CD4-positive, alpha-beta T cell (primary cell): Measurements from ENCODE around the gene GTF3C4. TPM values are rescaled to one million over a fixed set of nuclear protein-coding genes. Genes with fewer than 3 reads are reported as not detected.

ENCODE experiments used
- ATAC-seq: fragments of 200-7000 bp; cut with Tn5 transposase; one replicate; pipeline ENCODE4 v1.10.0; 2022; ENCODE audit warnings: mild to moderate bottlenecking; ENCODE audit not compliant: poor library complexity
- CTCF ChIA-PET: fragments of 350-600 bp; sonication (Branson Sonifier 250); formaldehyde crosslinking; loops from one replicate; lab custom pipeline; 2021; ENCODE audit warnings: antibody characterized with exemption, inconsistent platforms; lab: Charles Lee
- POLR2A ChIA-PET: fragments of 350-600 bp; sonication (Branson Sonifier 250); formaldehyde crosslinking; loops from one replicate; lab custom pipeline; 2021; ENCODE audit warnings: antibody characterized with exemption, inconsistent platforms; lab: Charles Lee
- DNase-seq, 14 experiments: peaks; one replicate each; pipeline ENCODE4 v3.0.0-alpha.2; 2013 to 2020; ENCODE audit warnings: mixed read lengths in 2 of 14
- H3K27ac ChIP-seq, 2 donors: one replicate each; pipeline versions ENCODE4 v1.5.1 to v1.7.0; 2013; ENCODE audit warnings: low read length in 2 of 2, low read depth in 1 of 2, mild to moderate bottlenecking in 1 of 2
- H3K27me3 ChIP-seq, 2 experiments: 1 replicate in 1 of 2; 2 replicates in 1 of 2; pipeline versions ENCODE4 v1.6.1 to v1.7.0; 2013; ENCODE audit warnings: low read length in 2 of 2, control low read depth in 1 of 2, mild to moderate bottlenecking in 1 of 2, moderate library complexity in 1 of 2; ENCODE audit not compliant: insufficient read depth in 2 of 2, control insufficient read depth in 1 of 2
- H3K36me3 ChIP-seq: one replicate; pipeline ENCODE4 v1.6.1; 2013; ENCODE audit warnings: low read length, control low read depth; ENCODE audit not compliant: insufficient read depth
- H3K4me1 ChIP-seq: one replicate; pipeline ENCODE4 v1.6.1; 2013; ENCODE audit warnings: low read length, control low read depth; ENCODE audit not compliant: insufficient read depth
- H3K4me3 ChIP-seq: one replicate; pipeline ENCODE4 v1.5.1; 2013; ENCODE audit warnings: mild to moderate bottlenecking, low read length, moderate library complexity
- H3K9me3 ChIP-seq, 2 experiments: 1 replicate in 1 of 2; 2 replicates in 1 of 2; pipeline versions ENCODE4 v1.6.1 to v1.7.0; 2013; ENCODE audit warnings: low read length in 2 of 2, mild to moderate bottlenecking in 2 of 2, control low read depth in 1 of 2, moderate library complexity in 1 of 2; ENCODE audit not compliant: control insufficient read depth in 1 of 2, insufficient read depth in 1 of 2
- H3K27ac Mint-ChIP-seq: one replicate; pipeline ENCODE4 v1.8.0; 2020; ENCODE audit warnings: mixed read lengths
- H3K27me3 Mint-ChIP-seq: one replicate; pipeline ENCODE4 v1.8.0; 2021; ENCODE audit warnings: mixed read lengths
- H3K36me3 Mint-ChIP-seq: one replicate; pipeline ENCODE4 v1.8.0; 2021; ENCODE audit warnings: low read depth, mixed read lengths
- H3K4me1 Mint-ChIP-seq: one replicate; pipeline ENCODE4 v1.8.0; 2021; ENCODE audit warnings: low read depth, mixed read lengths
- H3K4me3 Mint-ChIP-seq: one replicate; pipeline ENCODE4 v1.8.0; 2020; ENCODE audit warnings: mild to moderate bottlenecking, mixed read lengths
- H3K9me3 Mint-ChIP-seq: one replicate; pipeline ENCODE4 v1.8.0; 2020; ENCODE audit warnings: mixed read lengths
- CTCF ChIP-seq: fragments of 200-600 bp; IDR thresholded peaks from one replicate; pipeline ENCODE4 v1.8.0; 2022; ENCODE audit warnings: antibody characterized with exemption, mild to moderate bottlenecking
- intact Hi-C, 2 experiments: fragments of 100-400 bp; cut with DNase I in 1 of 2; cut with micrococcal nuclease in 1 of 2; formaldehyde crosslinking; loops; one replicate each; pipeline versions ENCODE4 v1.15.1 to v1.9.0; 2023 to 2025; cut with DNase I, micrococcal nuclease
- total RNA-seq, 174 experiments: library from RNA in 2 of 174; stranded (reverse) in 2 of 174; gene quantifications; one replicate each; pipeline ENCODE4 v1.2.3 and lab custom pipeline; 2021 to 2026

The GTF3C4 gene
- total RNA-seq, 2 experiments from 2014 or later = 9.3 to 9.6 TPM

- Histone ChIP-seq H3K27me3 (no peaks in the 10 kb centered on the region), H3K9me3 (no peaks in the 10 kb centered on the region), H3K4me1 (no peaks in the 10 kb centered on the region), H3K36me3 (peaks cover 49% of the 10 kb centered on the region), H3K27ac (no peak overlapping the region), H3K4me3 (no peak overlapping the region)
- H3K9me3 Mint-ChIP-seq = no peaks in the 10 kb centered on the region
- H3K4me1 Mint-ChIP-seq = no peaks in the 10 kb centered on the region
- intact Hi-C loops = no loop called here
- H3K27me3 Mint-ChIP-seq = no peaks in the 10 kb centered on the region
- no peak for DNase-seq
- ATAC-seq = no peak
- no peak overlapping the region for H3K27ac Mint-ChIP-seq
- POLR2A ChIA-PET = no interaction called here
- CTCF ChIA-PET = no interaction called here
- peaks cover 87% of the 10 kb centered on the region for H3K36me3 Mint-ChIP-seq
- TF ChIP-seq CTCF = no peak
- no peak overlapping the region for H3K4me3 Mint-ChIP-seq
Measured at GRCh38 chr9:132631280-132631679, 39.0 kb upstream of the GTF3C4 start.

- no peaks in the 10 kb centered on the region for H3K9me3 Mint-ChIP-seq
- DNase-seq (no peak), ATAC-seq (no peak)
- CTCF ChIA-PET = no interaction called here
- Histone ChIP-seq H3K9me3 (no peaks in the 10 kb centered on the region), H3K4me1 (no peaks in the 10 kb centered on the region), H3K27me3 (no peaks in the 10 kb centered on the region), H3K27ac (no peak overlapping the region), H3K36me3 (peaks cover 52% of the 10 kb centered on the region), H3K4me3 (no peak overlapping the region)
- no peak overlapping the region for H3K27ac Mint-ChIP-seq
- no peak for TF ChIP-seq CTCF
- peaks cover 87% of the 10 kb centered on the region for H3K36me3 Mint-ChIP-seq
- POLR2A ChIA-PET = no interaction called here
- H3K27me3 Mint-ChIP-seq = no peaks in the 10 kb centered on the region
- intact Hi-C loops = no loop called here
- no peaks in the 10 kb centered on the region for H3K4me1 Mint-ChIP-seq
- no peak overlapping the region for H3K4me3 Mint-ChIP-seq
Measured at GRCh38 chr9:132631685-132632084, 38.6 kb upstream of the GTF3C4 start.

- no peaks in the 10 kb centered on the region for H3K4me1 Mint-ChIP-seq
- no peaks in the 10 kb centered on the region for H3K27me3 Mint-ChIP-seq
- DNase-seq = no peak
- no peak overlapping the region for H3K27ac ChIP-seq
- no peak overlapping the region for H3K4me3 ChIP-seq
- ChIA-PET POLR2A (no interaction called here), CTCF (interaction anchor here (1.1 kb wide), 1 partner anchor 11 kb away, joined by 3 read pairs; no protein-coding TSS in a partner anchor)
- TF ChIP-seq CTCF = no peak
- H3K9me3 Mint-ChIP-seq = no peaks in the 10 kb centered on the region
- no peak for ATAC-seq
- H3K4me1 ChIP-seq = no peaks in the 10 kb centered on the region
- intact Hi-C loops = no loop called here
- peaks cover 87% of the 10 kb centered on the region for H3K36me3 Mint-ChIP-seq
- H3K36me3 ChIP-seq = peaks cover 54% of the 10 kb centered on the region
- H3K9me3 ChIP-seq = no peaks in the 10 kb centered on the region
- H3K4me3 Mint-ChIP-seq = no peak overlapping the region
- H3K27ac Mint-ChIP-seq = no peak overlapping the region
- H3K27me3 ChIP-seq = no peaks in the 10 kb centered on the region
Measured at GRCh38 chr9:132632413-132633129, 37.7 kb upstream of the GTF3C4 start.
